Hepatocyte (in vitro differentiated cells): ENCODE results near the gene TULP4.

Experiments
- CTCF ChIP-seq: fragments of 200-600 bp; sonication (generic); IDR thresholded peaks from 2 replicates; pipeline ENCODE4 v1.5.1; 2016; ENCODE audit warnings: antibody characterized with exemption, mild to moderate bottlenecking; ENCODE audit not compliant: poor library complexity
- EZH2 ChIP-seq: fragments of 200-600 bp; sonication (generic); IDR thresholded peaks from 2 replicates; pipeline ENCODE4 v1.6.1; 2016; ENCODE audit warnings: antibody characterized with exemption, mild to moderate bottlenecking, borderline replicate concordance

DNA sequence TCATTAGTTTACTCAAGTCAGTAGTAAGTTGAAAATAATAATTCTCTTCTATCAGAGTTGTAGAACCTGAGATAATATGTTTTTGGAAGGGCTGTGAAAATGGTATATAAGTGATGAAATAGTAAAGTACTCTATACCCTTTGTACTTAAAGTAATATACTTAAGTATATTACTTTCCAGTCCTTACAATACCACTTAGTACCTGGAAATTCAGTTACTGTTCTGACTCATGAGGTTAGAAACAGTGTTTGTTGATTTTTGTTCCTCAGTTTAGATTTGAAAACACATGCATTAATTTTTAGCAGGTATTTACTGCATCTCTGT lies 10.1 kb downstream of the TULP4 start:
- TF ChIP-seq CTCF (no peak), EZH2 (no peak)
